Right atrium auricular region (tissue), 2 donors: ENCODE data around the gene TSN. TPM values are rescaled to one million over a fixed set of nuclear protein-coding genes. Genes with fewer than 3 reads are reported as not detected.

Source experiments
- DNase-seq: peaks from one replicate; pipeline ENCODE4 v3.0.0-alpha.2; 2019; ENCODE audit warnings: low spot score
- H3K27ac ChIP-seq, 2 donors: fragments of 200-600 bp; sonication (generic); 1 replicate in 1 of 2; 2 replicates in 1 of 2; pipeline ENCODE4 v1.5.1; 2016 to 2019
- H3K27me3 ChIP-seq, 2 donors: fragments of 200-600 bp; sonication (generic); one replicate each; pipeline versions ENCODE4 v1.5.1 to v1.6.0; 2017 to 2019
- H3K36me3 ChIP-seq: fragments of 200-600 bp; sonication (generic); one replicate; pipeline ENCODE4 v1.5.1; 2016
- H3K4me1 ChIP-seq, 2 donors: fragments of 200-600 bp; sonication (generic); one replicate each; pipeline versions ENCODE4 v1.5.1 to v1.6.0; 2017 to 2019
- H3K4me3 ChIP-seq, 2 donors: fragments of 200-600 bp; sonication (generic); 1 replicate in 1 of 2; 2 replicates in 1 of 2; pipeline ENCODE4 v1.5.1; 2017 to 2019; ENCODE audit warnings: mild to moderate bottlenecking in 1 of 2, moderate library complexity in 1 of 2
- H3K9me3 ChIP-seq, 2 donors: fragments of 200-600 bp; sonication (generic); one replicate each; pipeline ENCODE4 v1.5.1; 2019
- total RNA-seq, 2 donors: library from RNA; depleted of rRNA; stranded (reverse); fragments of >200 nt; gene quantifications; one replicate each; pipeline ENCODE4 v1.1.0, GENCODE V29; 2016
- TF ChIP-seq, protein P1 (sequence below), 2 donors: fragments of 200-600 bp; sonication (generic); IDR thresholded peaks; one replicate each; pipeline ENCODE4 v1.5.1; 2019; ENCODE audit warnings: antibody characterized with exemption in 2 of 2

The TSN gene
- total RNA-seq, 2 donors from 2014 or later, result 22.4 to 30.9 TPM

DNA sequence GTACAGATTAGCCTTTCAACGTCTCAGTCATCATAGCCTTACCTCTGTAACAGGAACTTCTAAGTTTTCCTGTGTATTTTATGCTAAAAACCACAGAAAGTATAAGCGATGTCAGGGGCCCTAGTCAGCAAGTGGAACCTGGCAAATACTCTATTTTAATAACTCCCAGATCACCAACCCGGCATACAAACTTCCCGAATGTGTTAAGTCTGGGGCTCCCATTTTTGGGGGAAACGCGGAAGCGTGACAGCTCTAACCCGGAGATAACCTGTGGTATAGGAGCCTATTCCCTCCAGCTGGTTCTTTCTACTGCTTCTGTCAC, 19.4 kb upstream of the TSN start:
- Histone ChIP-seq H3K9me3 (no peaks in the 10 kb centered on the region), H3K4me1 (peaks cover 0 to 12% of the 10 kb centered on the region in 2 donors), H3K27ac (peak overlapping the region; percentile 53 to 82), H3K4me3 (peak overlapping the region; percentile 79 to 91), H3K27me3 (no peaks in the 10 kb centered on the region), H3K36me3 (peaks cover 20% of the 10 kb centered on the region)
- no peak for DNase-seq
- TF ChIP-seq, protein P1, sequence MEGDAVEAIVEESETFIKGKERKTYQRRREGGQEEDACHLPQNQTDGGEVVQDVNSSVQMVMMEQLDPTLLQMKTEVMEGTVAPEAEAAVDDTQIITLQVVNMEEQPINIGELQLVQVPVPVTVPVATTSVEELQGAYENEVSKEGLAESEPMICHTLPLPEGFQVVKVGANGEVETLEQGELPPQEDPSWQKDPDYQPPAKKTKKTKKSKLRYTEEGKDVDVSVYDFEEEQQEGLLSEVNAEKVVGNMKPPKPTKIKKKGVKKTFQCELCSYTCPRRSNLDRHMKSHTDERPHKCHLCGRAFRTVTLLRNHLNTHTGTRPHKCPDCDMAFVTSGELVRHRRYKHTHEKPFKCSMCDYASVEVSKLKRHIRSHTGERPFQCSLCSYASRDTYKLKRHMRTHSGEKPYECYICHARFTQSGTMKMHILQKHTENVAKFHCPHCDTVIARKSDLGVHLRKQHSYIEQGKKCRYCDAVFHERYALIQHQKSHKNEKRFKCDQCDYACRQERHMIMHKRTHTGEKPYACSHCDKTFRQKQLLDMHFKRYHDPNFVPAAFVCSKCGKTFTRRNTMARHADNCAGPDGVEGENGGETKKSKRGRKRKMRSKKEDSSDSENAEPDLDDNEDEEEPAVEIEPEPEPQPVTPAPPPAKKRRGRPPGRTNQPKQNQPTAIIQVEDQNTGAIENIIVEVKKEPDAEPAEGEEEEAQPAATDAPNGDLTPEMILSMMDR (IDR thresholded peaks at IDR 0.05), result no peak

GRCh38 chr2:121736462-121737336, 18.8 kb upstream of the TSN start, which contains the start of gene NIFK:
Gene NIFK (minus strand): TSS chr2:121736875. CDS start chr2:121736850, 25 bp downstream.
- peaks cover 0 to 12% of the 10 kb centered on the region in 2 donors for H3K4me1 ChIP-seq
- H3K27ac ChIP-seq, result peak within 1 kb of the TSS; percentile 53 to 82
- DNase-seq, result peak; percentile 98
- peaks cover 14% of the 10 kb centered on the region for H3K36me3 ChIP-seq
- H3K9me3 ChIP-seq, result no peaks in the 10 kb centered on the region
- TF ChIP-seq, protein P1 (IDR thresholded peaks at IDR 0.05), result no peak
- H3K27me3 ChIP-seq, result no peaks in the 10 kb centered on the region
- H3K4me3 ChIP-seq, result peak within 1 kb of the TSS; percentile 79 to 91

GRCh38 chr2:121740973-121741372, 14.5 kb upstream of the TSN start:
- Histone ChIP-seq H3K4me1 (peaks cover 0 to 4% of the 10 kb centered on the region in 2 donors), H3K9me3 (no peaks in the 10 kb centered on the region), H3K36me3 (no peaks in the 10 kb centered on the region), H3K4me3 (no peak overlapping the region), H3K27ac (no peak overlapping the region), H3K27me3 (no peaks in the 10 kb centered on the region)
- no peak for DNase-seq
- TF ChIP-seq, protein P1 (IDR thresholded peaks at IDR 0.05), result no peak

- no peaks in the 10 kb centered on the region for H3K36me3 ChIP-seq
- H3K4me1 ChIP-seq, result no peaks in the 10 kb centered on the region
- TF ChIP-seq, protein P1 (IDR thresholded peaks at IDR 0.05), result no peak
- H3K27me3 ChIP-seq, result no peaks in the 10 kb centered on the region
- no peak overlapping the region for H3K4me3 ChIP-seq
- DNase-seq, result no peak
- H3K9me3 ChIP-seq, result no peaks in the 10 kb centered on the region
- H3K27ac ChIP-seq, result no peak overlapping the region
Observed at GRCh38 chr2:121741450-121741849, 14.0 kb upstream of the TSN start.

DNA sequence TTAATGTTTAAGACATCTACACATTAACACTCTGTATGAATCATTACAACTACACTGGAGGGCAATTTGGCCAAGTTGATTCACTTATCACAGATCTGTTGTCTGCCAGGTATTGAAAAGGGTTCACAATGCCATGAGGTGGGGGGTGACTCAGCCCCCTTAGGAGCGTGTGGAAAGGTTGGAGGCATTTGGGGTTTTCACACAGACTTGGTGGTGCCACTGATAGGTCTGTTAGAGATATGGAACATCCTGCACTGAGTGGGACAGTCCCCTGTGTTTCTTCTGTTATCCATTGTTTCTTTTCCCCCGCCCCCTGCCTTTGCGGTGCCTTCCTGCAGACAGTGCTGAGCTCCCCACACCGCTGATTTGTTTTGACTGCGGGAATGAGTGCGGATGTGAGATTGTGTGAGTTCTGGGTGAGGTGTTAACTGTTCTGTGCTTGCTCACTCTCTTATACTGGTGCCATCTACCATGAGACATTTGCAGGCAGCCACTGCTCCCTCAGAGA, 9.3 kb upstream of the TSN start:
- DNase-seq, result no peak
- no peaks in the 10 kb centered on the region for H3K4me1 ChIP-seq
- no peaks in the 10 kb centered on the region for H3K9me3 ChIP-seq
- no peaks in the 10 kb centered on the region for H3K36me3 ChIP-seq
- no peak overlapping the region for H3K27ac ChIP-seq
- no peak overlapping the region for H3K4me3 ChIP-seq
- H3K27me3 ChIP-seq, result no peaks in the 10 kb centered on the region
- TF ChIP-seq, protein P1 (IDR thresholded peaks at IDR 0.05), result no peak
